CMK (cell line): ENCODE data around the gene CCDC122.
"Not testable (repeated sequence)": the region's sequence is repeated elsewhere in the genome, so short reads cannot be mapped to it uniquely, and the experiment has no call there.

Experiments
- DNase-seq: peaks from one replicate; pipeline ENCODE4 v3.0.0-alpha.2; 2010; ENCODE audit warnings: low read depth

CCDC122 gene

GRCh38 chr13:43876366-43876765 lies 3.2 kb downstream of the CCDC122 start:
- DNase-seq: no peak

- no peak for DNase-seq
Observed at GRCh38 chr13:43874504-43875092, 4.9 kb downstream of the CCDC122 start.

GRCh38 chr13:43872181-43872580 lies 7.4 kb downstream of the CCDC122 start:
- DNase-seq: no peak

GRCh38 chr13:43865892-43866291 lies 13.6 kb downstream of the CCDC122 start:
- no peak for DNase-seq

GRCh38 chr13:43864921-43865320 lies 14.6 kb downstream of the CCDC122 start:
- DNase-seq: no peak

GRCh38 chr13:43861863-43862262 lies 17.7 kb downstream of the CCDC122 start:
- no peak for DNase-seq

GRCh38 chr13:43852923-43853404 lies 26.6 kb downstream of the CCDC122 start:
- no peak for DNase-seq

- DNase-seq: no peak
Observed at GRCh38 chr13:43850873-43851272, 28.7 kb downstream of the CCDC122 start.

- DNase-seq: no peak
Observed at GRCh38 chr13:43848001-43848649, 31.4 kb downstream of the CCDC122 start.

- DNase-seq: no peak
Observed at GRCh38 chr13:43846496-43847158, 32.9 kb downstream of the CCDC122 start.

GRCh38 chr13:43838909-43839308 lies 40.6 kb downstream of the CCDC122 start:
- no peak for DNase-seq

- no peak for DNase-seq
Observed at GRCh38 chr13:43835701-43836100, 43.8 kb downstream of the CCDC122 start.

- no peak for DNase-seq
Observed at GRCh38 chr13:43831088-43831487, 48.5 kb downstream of the CCDC122 start.

GRCh38 chr13:43830497-43830881 lies 49.1 kb downstream of the CCDC122 start:
- no peak for DNase-seq

- DNase-seq: not testable (repeated sequence)
Observed at GRCh38 chr13:43824656-43825055, 54.9 kb downstream of the CCDC122 start.

- DNase-seq: no peak
Observed at GRCh38 chr13:43822969-43823368, 56.6 kb downstream of the CCDC122 start.

- no peak for DNase-seq
Observed at GRCh38 chr13:43816401-43816889, 63.1 kb downstream of the CCDC122 start.

- DNase-seq: no peak
Observed at GRCh38 chr13:43815204-43815603, 64.3 kb downstream of the CCDC122 start.

GRCh38 chr13:43808676-43809075 lies 70.9 kb downstream of the CCDC122 start:
- DNase-seq: no peak

- no peak for DNase-seq
Observed at GRCh38 chr13:43805681-43806128, 73.8 kb downstream of the CCDC122 start.

GRCh38 chr13:43805071-43805468 lies 74.5 kb downstream of the CCDC122 start:
- DNase-seq: no peak

GRCh38 chr13:43804461-43805070 lies 75.0 kb downstream of the CCDC122 start:
- DNase-seq: no peak

GRCh38 chr13:43802511-43802910 lies 77.0 kb downstream of the CCDC122 start:
- no peak for DNase-seq
